HG02884 (cell line): ENCODE measurements around the gene CABYR.

ENCODE experiments used
- ATAC-seq: cut with Tn5 transposase; IDR thresholded peaks from one replicate; pipeline ENCODE4 v1.9.1; 2021; ENCODE audit warnings: mild to moderate bottlenecking, moderate library complexity; ENCODE audit not compliant: unreplicated experiment

CABYR gene

DNA sequence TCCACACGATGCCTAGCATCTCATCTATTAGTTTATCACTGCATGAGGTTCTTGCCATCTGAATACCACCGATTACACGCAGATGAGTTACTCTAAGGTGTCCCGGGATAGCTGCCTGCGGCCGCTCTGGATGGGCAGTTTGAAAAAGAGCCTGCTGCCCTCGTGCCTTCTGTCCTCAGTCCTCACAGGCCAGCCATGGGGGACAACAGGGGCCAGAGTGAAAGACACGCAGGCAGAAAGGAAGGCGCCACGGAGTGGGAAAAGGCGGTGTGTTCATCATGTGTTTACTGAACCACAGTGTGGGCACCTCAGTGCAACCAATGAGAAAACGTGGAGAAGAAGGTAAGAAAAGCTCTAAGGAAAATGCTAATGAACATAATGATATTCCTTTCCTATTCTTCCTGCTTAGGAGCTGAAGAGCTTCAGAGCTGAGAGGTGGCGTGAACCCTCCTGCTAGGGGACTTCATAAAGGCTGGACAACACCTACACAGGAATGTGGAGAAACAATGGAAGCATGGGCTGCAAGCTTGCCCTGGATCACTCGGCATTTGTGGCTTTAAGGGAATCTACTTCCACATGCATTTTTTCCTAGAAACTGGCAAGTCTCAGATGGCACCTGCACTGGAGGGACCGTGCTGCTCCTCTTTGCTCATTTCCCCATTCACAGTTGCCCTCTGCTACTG, 50.9 kb downstream of the CABYR start:
- no peak for ATAC-seq

DNA sequence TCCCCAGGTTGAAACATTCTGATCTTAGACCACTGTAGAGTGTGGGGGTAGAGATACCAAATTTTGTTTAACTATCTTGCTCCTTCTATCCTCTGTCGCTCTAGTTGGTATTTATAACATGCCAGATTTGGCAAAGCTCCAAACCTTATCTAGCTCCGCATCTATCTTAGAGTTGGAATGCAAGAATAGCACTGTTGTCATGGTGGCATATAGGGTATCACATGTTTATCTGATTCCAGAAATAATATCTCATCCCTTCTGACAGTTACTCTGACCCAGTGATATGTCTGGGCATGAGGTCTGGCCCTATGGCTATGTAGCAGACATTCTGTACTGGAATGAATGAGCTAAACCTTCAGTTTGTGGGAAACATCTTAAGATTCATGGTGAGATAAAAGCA, 51.7 kb downstream of the CABYR start:
- ATAC-seq = no peak

GRCh38 chr18:24195296-24196053, 56.6 kb downstream of the CABYR start:
- ATAC-seq = no peak

DNA sequence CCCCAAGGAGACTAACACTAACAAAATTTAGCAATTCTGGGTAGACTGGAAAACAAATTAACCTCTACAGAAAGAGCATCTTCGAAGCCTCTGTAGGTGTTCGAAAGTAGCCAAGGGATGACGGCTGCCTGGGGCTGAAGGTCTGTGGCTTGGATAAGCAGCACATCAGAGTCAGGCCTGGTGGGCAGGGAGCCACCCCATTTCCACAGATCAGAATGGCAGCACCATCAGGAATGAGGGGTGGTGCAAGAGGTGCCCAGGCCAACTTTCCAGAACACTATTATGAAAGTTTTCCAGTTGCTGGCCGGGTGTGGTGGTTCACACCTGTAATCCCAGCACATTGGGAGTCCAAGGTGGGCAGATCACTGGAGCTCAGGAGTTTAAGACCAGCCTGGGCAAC, 57.9 kb downstream of the CABYR start:
- no peak for ATAC-seq

- no peak for ATAC-seq
These were observed 58.5 kb downstream of the CABYR start for GRCh38 chr18:24197412-24197811.

- no peak for ATAC-seq
These were observed 59.6 kb downstream of the CABYR start for GRCh38 chr18:24198461-24198860.

GRCh38 chr18:24199372-24199962, 60.6 kb downstream of the CABYR start:
- no peak for ATAC-seq

DNA sequence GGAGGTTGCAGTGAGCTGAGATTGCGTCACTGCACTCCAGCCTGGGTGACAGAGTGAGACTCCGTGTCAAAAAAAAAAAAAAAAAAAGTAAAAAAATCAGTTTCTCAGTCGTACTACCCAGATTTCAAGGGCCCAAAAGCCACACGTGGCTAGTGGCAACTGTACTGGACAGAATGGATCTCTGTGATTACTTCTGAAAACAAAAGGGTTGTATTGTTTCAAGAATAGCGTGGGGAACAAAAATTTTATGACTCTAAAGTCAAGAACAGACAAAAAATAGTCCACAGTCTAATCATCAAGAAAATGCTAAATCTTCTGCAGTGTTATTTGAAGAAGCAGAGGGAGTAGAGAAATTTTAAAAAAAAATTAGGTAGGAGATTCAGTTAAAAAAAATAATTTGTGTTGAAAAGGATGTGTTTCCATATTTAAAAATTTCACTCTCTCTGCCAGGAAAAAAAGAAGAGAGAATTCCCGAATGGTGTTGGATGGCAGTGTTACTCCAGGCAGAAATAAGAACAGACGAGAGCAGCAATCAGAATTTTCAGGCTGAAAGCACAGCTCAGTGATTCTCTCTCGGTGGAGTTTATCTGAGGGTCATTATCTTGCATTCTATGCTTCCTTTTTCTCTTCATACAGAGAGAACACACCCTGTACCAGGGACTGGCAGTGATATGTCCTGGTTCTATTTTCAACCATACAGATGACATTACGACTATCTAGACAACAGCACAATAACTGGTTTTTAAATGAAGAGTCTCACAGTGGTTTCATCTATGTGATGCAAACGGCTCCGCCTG, 61.8 kb downstream of the CABYR start:
- no peak for ATAC-seq

DNA sequence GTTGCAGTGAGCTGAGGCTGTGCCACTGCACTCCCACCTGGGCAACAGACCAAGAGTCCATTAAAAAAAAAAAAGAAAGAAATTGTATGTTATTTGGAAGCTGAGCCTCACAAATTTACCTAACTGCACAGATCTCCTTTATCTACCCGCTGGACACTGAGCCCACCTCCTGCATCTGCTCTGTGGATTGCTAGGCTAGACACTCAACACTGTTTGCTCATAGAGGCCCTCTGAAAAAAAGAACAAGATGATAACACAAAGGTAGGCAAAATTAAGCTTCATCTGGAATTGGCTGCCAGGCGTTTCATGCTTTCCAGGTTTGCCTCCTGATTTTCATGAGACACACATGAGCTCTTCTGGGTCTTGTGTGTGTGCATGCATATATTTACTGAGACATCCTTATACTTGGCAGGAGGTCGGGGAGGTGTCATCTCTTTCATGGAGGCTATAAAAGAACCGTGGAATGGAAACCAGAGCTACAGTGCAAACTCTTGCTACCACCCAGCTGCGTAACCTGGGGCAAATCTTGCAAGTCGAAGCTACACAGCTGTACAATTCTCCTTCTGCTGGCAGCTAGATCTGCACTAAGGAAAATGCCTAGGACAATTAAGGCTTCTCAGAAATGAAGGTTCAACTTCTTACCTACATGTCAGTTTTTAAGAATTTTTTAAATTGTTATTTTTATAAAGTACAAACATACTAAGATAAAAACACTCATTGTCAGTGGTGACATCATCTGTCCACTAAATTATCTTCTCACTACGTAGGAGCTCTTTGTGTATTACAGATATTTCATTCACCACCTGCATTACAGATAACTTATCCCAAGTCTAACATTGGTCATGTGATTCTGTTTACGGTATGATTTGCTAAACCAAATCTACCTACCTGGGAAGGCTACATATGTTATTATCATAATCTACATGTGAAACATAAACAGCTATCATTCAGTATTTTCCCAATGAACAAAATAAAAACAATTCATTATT, 63.1 kb downstream of the CABYR start:
- no peak for ATAC-seq

GRCh38 chr18:24204904-24205303, 66.0 kb downstream of the CABYR start:
- no peak for ATAC-seq

DNA sequence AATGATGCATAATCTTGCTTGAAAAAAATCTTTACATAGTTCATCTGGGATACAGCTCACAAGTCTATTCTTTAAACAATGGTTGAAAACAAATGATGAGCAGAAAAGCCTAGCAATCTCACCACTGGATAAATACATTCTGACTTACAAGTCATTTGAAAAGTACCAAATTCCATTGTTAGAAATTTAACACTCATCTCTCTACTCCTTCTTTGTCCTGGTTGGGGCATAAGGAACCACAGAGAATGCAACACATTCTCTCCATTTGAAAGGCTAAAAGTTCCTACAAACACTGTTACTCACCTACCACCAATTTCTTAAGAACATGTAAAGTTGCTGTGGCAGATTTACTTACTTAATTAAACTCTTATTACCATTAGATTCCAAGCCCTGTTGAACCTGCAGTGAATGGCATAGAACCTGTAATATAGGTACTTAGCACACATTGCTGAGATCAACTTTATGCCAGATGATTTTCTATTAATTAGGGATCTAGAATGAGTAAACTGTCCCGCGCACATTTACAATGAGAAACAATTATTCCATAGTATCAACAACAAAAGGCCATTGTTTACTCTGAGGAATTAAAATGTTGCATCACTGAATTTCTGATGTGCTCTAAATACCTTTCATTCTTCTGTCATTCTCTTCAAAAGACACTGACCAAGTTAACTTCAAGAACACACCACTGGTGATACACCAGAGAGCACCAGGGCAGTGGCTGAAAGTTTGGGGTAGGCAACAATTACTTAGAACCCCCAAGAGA, 69.6 kb downstream of the CABYR start:
- ATAC-seq = no peak

- ATAC-seq = no peak
These were observed 70.7 kb downstream of the CABYR start for GRCh38 chr18:24209558-24209957.
